K562 (cell line): ENCODE data around the gene PPP1R14B. TPM values are rescaled to one million over a fixed set of nuclear protein-coding genes. Genes with fewer than 3 reads are reported as not detected.
A peak's percentile ranks its signal among the peaks of the same experiment; 100 is the strongest.

Experiments
- ATF6 ChIP-seq: sonication (generic); formaldehyde crosslinking; IDR thresholded peaks from 2 replicates; pipeline ENCODE4 v1.4.0; 2020; ENCODE audit warnings: mild to moderate bottlenecking, missing genetic modification reagents
- ESRRA ChIP-seq: fragments of 450-650 bp; IDR thresholded peaks from 2 replicates; pipeline ENCODE4 v1.6.1; 2014; ENCODE audit warnings: low read depth, mild to moderate bottlenecking, moderate library complexity, borderline replicate concordance
- FOXM1 ChIP-seq, 2 experiments: fragments of 450-650 bp in 1 of 2; sonication (generic) in 1 of 2; formaldehyde crosslinking in 1 of 2; IDR thresholded peaks; 2 replicates each; pipeline versions ENCODE4 v1.6.1 to v1.9.0; 2017 to 2022; ENCODE audit warnings: low read depth in 2 of 2, mild to moderate bottlenecking in 2 of 2, missing genetic modification reagents in 1 of 2, moderate library complexity in 1 of 2
- FUS ChIP-seq: fragments of 200-400 bp; formaldehyde crosslinking; optimal IDR thresholded peaks from 2 replicates; pipeline ENCODE3; 2017; ENCODE audit warnings: low read depth, low read length
- KAT8 ChIP-seq: fragments of 450-650 bp; IDR thresholded peaks from 2 replicates; pipeline ENCODE4 v1.6.1; 2016; ENCODE audit warnings: low read depth, mild to moderate bottlenecking
- NFRKB ChIP-seq: fragments of 450-650 bp; IDR thresholded peaks from 2 replicates; pipeline ENCODE4 v1.6.1; 2016; ENCODE audit warnings: low read depth
- NR2C2 ChIP-seq, 2 experiments: fragments of 200-800 bp in 1 of 2; sonication (Bioruptor generic) in 1 of 2; sonication (generic) in 1 of 2; formaldehyde crosslinking in 1 of 2; IDR thresholded peaks; 2 replicates each; pipeline versions ENCODE4 v1.6.1 to v1.8.0; 2016 to 2022; ENCODE audit warnings: mild to moderate bottlenecking in 1 of 2, missing compliant biosample characterization in 1 of 2, missing genetic modification characterization in 1 of 2, missing genetic modification reagents in 1 of 2
- SPI1 ChIP-seq: IDR thresholded peaks from 2 replicates; pipeline ENCODE4 v1.6.1; 2011; ENCODE audit warnings: low read depth, low read length, control low read depth, borderline replicate concordance
- SRSF7 ChIP-seq: fragments of 200-400 bp; formaldehyde crosslinking; optimal IDR thresholded peaks from 2 replicates; pipeline ENCODE3; 2017; ENCODE audit warnings: mild to moderate bottlenecking, low read depth, low read length
- YY1 ChIP-seq, 3 experiments: IDR thresholded peaks; 2 replicates each; pipeline ENCODE4 v1.6.1; 2011; ENCODE audit warnings: low read length in 2 of 3, mild to moderate bottlenecking in 2 of 3, moderate library complexity in 2 of 3, borderline replicate concordance in 1 of 3, control low read depth in 1 of 3, low read depth in 1 of 3; ENCODE audit not compliant: insufficient read depth in 3 of 3, insufficient replicate concordance in 2 of 3, control insufficient read depth in 1 of 3, insufficient read length in 1 of 3; ENCODE audit errors: extremely low read depth in 1 of 3
- ZBTB11 ChIP-seq, 3 experiments: fragments of 200-800 bp in 1 of 3; fragments of 250-450 bp in 1 of 3; fragments of 450-650 bp in 1 of 3; sonication (Bioruptor Pico) in 1 of 3; sonication (Bioruptor generic) in 1 of 3; formaldehyde crosslinking in 1 of 3; IDR thresholded peaks; 2 replicates each; pipeline versions ENCODE4 v1.6.1 to v1.8.0; 2016 to 2022; ENCODE audit warnings: mild to moderate bottlenecking in 2 of 3, missing genetic modification characterization in 2 of 3, missing compliant biosample characterization in 1 of 3, moderate library complexity in 1 of 3
- ZNF277 ChIP-seq: fragments of 250-450 bp; sonication (Bioruptor Pico); IDR thresholded peaks from 2 replicates; pipeline ENCODE4 v1.8.0; 2022; ENCODE audit warnings: inconsistent platforms, mild to moderate bottlenecking, moderate library complexity, borderline replicate concordance
- ZNF584 ChIP-seq: fragments of 200-800 bp; sonication (Bioruptor generic); IDR thresholded peaks from 2 replicates; pipeline ENCODE4 v1.6.1; 2016; ENCODE audit warnings: low read depth, mild to moderate bottlenecking, missing genetic modification characterization, missing compliant biosample characterization
- ZNF655 ChIP-seq: fragments of 250-450 bp; sonication (Bioruptor Pico); IDR thresholded peaks from 2 replicates; pipeline ENCODE4 v1.5.0; 2021
- polyA plus RNA-seq, 8 experiments: library from polyadenylated mRNA; depleted of rRNA in 4 of 8; stranded (reverse) in 5 of 8; unstranded in 3 of 8; fragments of >200 nt; fragmentation: Nextera tagmentation in 2 of 8; fragmentation: Illumina TruSeq in 1 of 8; extraction: Ambion mirVana in 2 of 8; extraction: Trizol in 1 of 8; gene quantifications; 2 replicates each; pipeline versions ENCODE4 v1.2.1 to v1.2.3, GENCODE V29; 2011 to 2014; ENCODE audit warnings: inconsistent platforms in 1 of 8, missing spikeins in 1 of 8
- total RNA-seq, 7 experiments: library from RNA; depleted of rRNA in 6 of 7; stranded (reverse); fragments of >200 nt in 6 of 7; fragmentation: Illumina TruSeq in 2 of 7; extraction: Trizol in 2 of 7; gene quantifications; 2 replicates each; pipeline versions ENCODE4 v1.2.1 to v1.2.3, GENCODE V29; 2011 to 2021; ENCODE audit warnings: low replicate concordance in 1 of 7

The PPP1R14B gene
- total and polyA plus RNA-seq, 9 of the 15 experiments (the other 6 are each of a cell fraction or from before 2014, with no cell fraction given), result 7.7 to 566 (median 212) TPM

- TF ChIP-seq ATF6 (CRISPR knock-in tag), result peak; percentile 36; the same call in 1 of the 2 replicates
- peak; percentile 86 to 97 (median 94); a peak in 5 of 6 replicates for TF ChIP-seq ZBTB11 (CRISPR knock-in tag; IDR thresholded peaks at IDR 0.05)
- peak in 2 of 3 experiments; percentile 30 to 40 for TF ChIP-seq YY1 (IDR thresholded peaks at IDR 0.05; ENCODE audit: borderline replicate concordance in 1 of 3, control insufficient read depth in 1 of 3, extremely low read depth in 1 of 3, insufficient read depth in 3 of 3, insufficient read length in 1 of 3, insufficient replicate concordance in 2 of 3, low read depth in 1 of 3, low read length in 2 of 3)
- TF ChIP-seq ESRRA, result peak; percentile 52; the same call in 1 of the 2 replicates
- TF ChIP-seq ZNF584 (CRISPR knock-in tag), result no peak
- 0 out of 2 replicates have a peak, but pooled peaks have one; percentile 4 for TF ChIP-seq NFRKB
- no peak for TF ChIP-seq FUS
- TF ChIP-seq SRSF7, result no peak
- TF ChIP-seq ZNF277 (CRISPR knock-in tag), result no peak
- no peak for TF ChIP-seq ZNF655 (CRISPR knock-in tag)
- TF ChIP-seq NR2C2 (CRISPR knock-in tag; IDR thresholded peaks at IDR 0.05), result no peak
- TF ChIP-seq NR2C2 (tag; IDR thresholded peaks at IDR 0.05), result peak; percentile 61
- TF ChIP-seq KAT8, result no peak
- TF ChIP-seq FOXM1 (IDR thresholded peaks at IDR 0.05; ENCODE audit: low read depth), result no peak
- 0 out of 2 replicates have a peak, but pooled peaks have one; percentile 76 for TF ChIP-seq FOXM1 (CRISPR knock-in tag; IDR thresholded peaks at IDR 0.05; ENCODE audit: low read depth)
- peak; percentile 94 for TF ChIP-seq SPI1
Observed at GRCh38 chr11:64225608-64226506, 20.9 kb downstream of the PPP1R14B start, which contains the start of the genes NUDT22 and TRPT1 (continued).
